Measurements from ENCODE around the gene SUN1.

SUN1 gene

GRCh38 chr7:895451-896052 lies 63.3 kb downstream of the SUN1 start:
- FAIRE-seq (no peak), DNase-seq (ENCODE audit: insufficient read length, low spot score) (no peak)
- TF ChIP-seq CTCF (IDR thresholded peaks at IDR 0.05; ENCODE audit: insufficient read depth, missing control alignments): no peak

- FAIRE-seq: no peak
- TF ChIP-seq CTCF (IDR thresholded peaks at IDR 0.05; ENCODE audit: insufficient read depth, missing control alignments): no peak
- DNase-seq (ENCODE audit: insufficient read length, low spot score): no peak
Measured at GRCh38 chr7:896346-897075, 64.2 kb downstream of the SUN1 start.

- DNase-seq (ENCODE audit: insufficient read length, low spot score): no peak
- no peak for TF ChIP-seq CTCF (IDR thresholded peaks at IDR 0.05; ENCODE audit: insufficient read depth, missing control alignments)
- no peak for FAIRE-seq
Measured at GRCh38 chr7:897086-897485, 64.8 kb downstream of the SUN1 start.

- DNase-seq (ENCODE audit: insufficient read length, low spot score): no peak
- FAIRE-seq: no peak
- no peak for TF ChIP-seq CTCF (IDR thresholded peaks at IDR 0.05; ENCODE audit: insufficient read depth, missing control alignments)
Measured at GRCh38 chr7:897771-898376, 65.6 kb downstream of the SUN1 start.

GRCh38 chr7:898460-898854 lies 66.2 kb downstream of the SUN1 start:
- DNase-seq (ENCODE audit: insufficient read length, low spot score) (no peak), FAIRE-seq (no peak)
- no peak for TF ChIP-seq CTCF (IDR thresholded peaks at IDR 0.05; ENCODE audit: insufficient read depth, missing control alignments)

- DNase-seq (ENCODE audit: insufficient read length, low spot score): no peak
- FAIRE-seq: no peak
- TF ChIP-seq CTCF (IDR thresholded peaks at IDR 0.05; ENCODE audit: insufficient read depth, missing control alignments): no peak
Measured at GRCh38 chr7:898855-899681, 66.8 kb downstream of the SUN1 start.

Data from D721Med (cell line).